HEK293 (cell line): ENCODE measurements around the gene TMC5.

Source experiments
- CTCF ChIA-PET: fragments of 350-600 bp; formaldehyde crosslinking; extraction: SDS; loops from one replicate; lab custom pipeline; 2021; ENCODE audit warnings: antibody characterized with exemption; lab: Yijun Ruan, JAX
- POLR2A ChIA-PET: fragments of 300-600 bp; formaldehyde crosslinking; extraction: SDS; loops from one replicate; lab custom pipeline; 2020; ENCODE audit warnings: antibody characterized with exemption, inconsistent platforms; lab: Yijun Ruan, JAX
- H3K27ac ChIP-seq: fragments of 200-500 bp; sonication (Bioruptor generic); 2 replicates; pipeline ENCODE4 v1.5.1; 2014; ENCODE audit warnings: low read depth, low read length, control low read depth, inconsistent platforms; ENCODE audit errors: extremely low read depth
- H3K36me3 ChIP-seq, 2 experiments: fragments of 200-500 bp in 1 of 2; sonication (Bioruptor generic) in 1 of 2; 1 replicate in 1 of 2; 2 replicates in 1 of 2; pipeline ENCODE4 v1.5.1; 2014 to 2017; ENCODE audit warnings: inconsistent platforms in 2 of 2, low read length in 2 of 2; ENCODE audit not compliant: control insufficient read depth in 2 of 2, insufficient read depth in 1 of 2
- H3K4me1 ChIP-seq: fragments of 200-500 bp; sonication (Bioruptor generic); 2 replicates; pipeline ENCODE4 v1.5.1; 2014; ENCODE audit warnings: mild to moderate bottlenecking, low read length, inconsistent platforms; ENCODE audit not compliant: control insufficient read depth, insufficient read depth
- H3K4me3 ChIP-seq: 2 replicates; pipeline ENCODE4 v1.5.1; 2011; ENCODE audit warnings: low read depth, mild to moderate bottlenecking, control low read depth, low read length, moderate library complexity
- H3K9me3 ChIP-seq: fragments of 200-500 bp; sonication (Bioruptor generic); 2 replicates; pipeline ENCODE4 v1.5.1; 2014; ENCODE audit warnings: low read depth, low read length, inconsistent platforms; ENCODE audit not compliant: control insufficient read depth, insufficient read depth
- BCL11A ChIP-seq: fragments of 450-650 bp; formaldehyde crosslinking; IDR thresholded peaks from 2 replicates; pipeline ENCODE4 v1.5.1; 2016; ENCODE audit warnings: low read depth, missing biosample characterization, missing genetic modification characterization
- HOXA7 ChIP-seq: sonication (generic); formaldehyde crosslinking; IDR thresholded peaks from 2 replicates; pipeline ENCODE4 v1.8.1; 2022; ENCODE audit warnings: missing genetic modification reagents, borderline replicate concordance
- INSM2 ChIP-seq: fragments of 450-650 bp; formaldehyde crosslinking; IDR thresholded peaks from 2 replicates; pipeline ENCODE4 v1.5.1; 2016; ENCODE audit warnings: missing biosample characterization, missing genetic modification characterization
- KLF10 ChIP-seq: fragments of 450-650 bp; IDR thresholded peaks from 2 replicates; pipeline ENCODE4 v1.5.1; 2018; ENCODE audit warnings: missing biosample characterization, mild to moderate bottlenecking, missing genetic modification characterization
- KLF7 ChIP-seq: fragments of 450-650 bp; formaldehyde crosslinking; IDR thresholded peaks from 2 replicates; pipeline ENCODE4 v1.5.1; 2016; ENCODE audit warnings: missing biosample characterization, missing genetic modification characterization, borderline replicate concordance
- PRDM1 ChIP-seq: fragments of 450-650 bp; formaldehyde crosslinking; IDR thresholded peaks from 2 replicates; pipeline ENCODE4; 2016; ENCODE audit warnings: missing biosample characterization, missing genetic modification characterization
- PRDM4 ChIP-seq: fragments of 450-650 bp; formaldehyde crosslinking; IDR thresholded peaks from 2 replicates; pipeline ENCODE4 v1.5.1; 2017; ENCODE audit warnings: missing biosample characterization, missing genetic modification characterization
- REST ChIP-seq: fragments of 450-650 bp; formaldehyde crosslinking; IDR thresholded peaks from 2 replicates; pipeline ENCODE4 v1.5.1; 2016; ENCODE audit warnings: missing biosample characterization, missing genetic modification characterization
- SCRT1 ChIP-seq: fragments of 450-650 bp; formaldehyde crosslinking; IDR thresholded peaks from 2 replicates; pipeline ENCODE4 v1.5.1; 2016; ENCODE audit warnings: missing biosample characterization, missing genetic modification characterization, borderline replicate concordance
- SETDB1 ChIP-seq: IDR thresholded peaks from one replicate; pipeline ENCODE4 v1.6.1; 2017; ENCODE audit warnings: mild to moderate bottlenecking, low read length, moderate library complexity, mixed read lengths; ENCODE audit not compliant: insufficient read length
- ZBTB17 ChIP-seq: fragments of 450-650 bp; formaldehyde crosslinking; IDR thresholded peaks from 2 replicates; pipeline ENCODE4 v1.5.1; 2016; ENCODE audit warnings: missing biosample characterization, missing genetic modification characterization
- ZBTB26 ChIP-seq: fragments of 450-650 bp; formaldehyde crosslinking; optimal IDR thresholded peaks from 2 replicates; pipeline ENCODE3; 2016; ENCODE audit warnings: missing biosample characterization, mild to moderate bottlenecking, missing genetic modification characterization
- ZNF10 ChIP-seq: fragments of 450-650 bp; formaldehyde crosslinking; IDR thresholded peaks from 2 replicates; pipeline ENCODE4 v1.5.1; 2017; ENCODE audit warnings: missing biosample characterization, missing genetic modification characterization
- ZNF138 ChIP-seq: fragments of 450-650 bp; formaldehyde crosslinking; IDR thresholded peaks from 2 replicates; pipeline ENCODE4 v1.5.1; 2016; ENCODE audit warnings: missing biosample characterization, missing genetic modification characterization, borderline replicate concordance
- ZNF169 ChIP-seq: fragments of 450-650 bp; formaldehyde crosslinking; IDR thresholded peaks from 2 replicates; pipeline ENCODE4 v1.5.1; 2016; ENCODE audit warnings: missing biosample characterization, missing genetic modification characterization
- ZNF19 ChIP-seq: fragments of 450-650 bp; formaldehyde crosslinking; IDR thresholded peaks from 2 replicates; pipeline ENCODE4; 2016; ENCODE audit warnings: missing biosample characterization, missing genetic modification characterization, low read depth
- ZNF221 ChIP-seq: fragments of 450-650 bp; formaldehyde crosslinking; IDR thresholded peaks from 2 replicates; pipeline ENCODE4 v1.5.1; 2017; ENCODE audit warnings: missing biosample characterization, missing genetic modification characterization, borderline replicate concordance
- ZNF311 ChIP-seq: fragments of 450-650 bp; formaldehyde crosslinking; IDR thresholded peaks from 2 replicates; pipeline ENCODE4 v1.5.1; 2017; ENCODE audit warnings: missing biosample characterization, missing genetic modification characterization, borderline replicate concordance
- ZNF366 ChIP-seq: fragments of 450-650 bp; formaldehyde crosslinking; conservative IDR thresholded peaks from 2 replicates; pipeline ENCODE4 v1.5.1; 2016; ENCODE audit warnings: missing biosample characterization, missing genetic modification characterization
- ZNF473 ChIP-seq: fragments of 450-650 bp; formaldehyde crosslinking; IDR thresholded peaks from 2 replicates; pipeline ENCODE4 v1.5.1; 2017; ENCODE audit warnings: missing biosample characterization, missing genetic modification characterization
- ZNF514 ChIP-seq: fragments of 450-650 bp; formaldehyde crosslinking; IDR thresholded peaks from 2 replicates; pipeline ENCODE4 v1.5.1; 2016; ENCODE audit warnings: missing biosample characterization, missing genetic modification characterization
- ZNF530 ChIP-seq: fragments of 450-650 bp; formaldehyde crosslinking; IDR thresholded peaks from 2 replicates; pipeline ENCODE4 v1.5.1; 2016; ENCODE audit warnings: low read depth, missing biosample characterization, missing genetic modification characterization
- ZNF549 ChIP-seq: fragments of 450-650 bp; IDR thresholded peaks from 2 replicates; pipeline ENCODE4 v1.5.1; 2018; ENCODE audit warnings: missing biosample characterization, missing genetic modification characterization, mild to moderate bottlenecking, inconsistent platforms, moderate library complexity
- ZNF626 ChIP-seq: fragments of 450-650 bp; sonication (Bioruptor Pico); formaldehyde crosslinking; IDR thresholded peaks from 2 replicates; pipeline ENCODE4 v1.5.1; 2018; ENCODE audit warnings: missing biosample characterization, missing genetic modification characterization, inconsistent platforms
- ZNF785 ChIP-seq: fragments of 450-650 bp; formaldehyde crosslinking; IDR thresholded peaks from 2 replicates; pipeline ENCODE4 v1.5.1; 2016; ENCODE audit warnings: missing biosample characterization, missing genetic modification characterization

The TMC5 gene

GRCh38 chr16:19438739-19439138, 21.1 kb downstream of the TMC5 start:
- H3K27ac ChIP-seq: no peak overlapping the region
- no peaks in the 10 kb centered on the region for H3K4me1 ChIP-seq
- CTCF ChIA-PET: no interaction called here
- TF ChIP-seq KLF10 (no peak), HOXA7 (CRISPR knock-in tag) (no peak), ZNF311 (tag by site-specific recombination) (no peak), SCRT1 (no peak), BCL11A (no peak), REST (tag by site-specific recombination) (no peak), SETDB1 (no peak), PRDM1 (no peak), ZNF10 (tag by site-specific recombination) (no peak), ZNF626 (tag by site-specific recombination) (no peak), ZNF221 (tag by site-specific recombination) (no peak), ZNF169 (tag by site-specific recombination) (no peak), ZBTB26 (no peak), ZNF785 (no peak), ZNF473 (no peak), ZNF530 (tag by site-specific recombination) (no peak)
- TF ChIP-seq, all 188 proteins: peak for 0
- no peaks in the 10 kb centered on the region for H3K9me3 ChIP-seq
- POLR2A ChIA-PET: no interaction called here
- no peak overlapping the region for H3K4me3 ChIP-seq
- no peaks in the 10 kb centered on the region for H3K36me3 ChIP-seq

- POLR2A ChIA-PET: interaction anchor here (0.7 kb wide), 1 partner anchor 11 kb away, joined by 3 read pairs; no protein-coding TSS in a partner anchor
- no peak overlapping the region for H3K4me3 ChIP-seq
- H3K9me3 ChIP-seq: no peaks in the 10 kb centered on the region
- H3K27ac ChIP-seq: no peak overlapping the region
- H3K4me1 ChIP-seq: no peaks in the 10 kb centered on the region
- CTCF ChIA-PET: no interaction called here
- no peaks in the 10 kb centered on the region for H3K36me3 ChIP-seq
- no peak for TF ChIP-seq KLF7 (tag by site-specific recombination)
Measured at GRCh38 chr16:19439483-19439882, 21.8 kb downstream of the TMC5 start.

- Histone ChIP-seq H3K4me1 (no peaks in the 10 kb centered on the region), H3K36me3 (no peaks in the 10 kb centered on the region), H3K4me3 (no peak overlapping the region), H3K9me3 (no peaks in the 10 kb centered on the region), H3K27ac (no peak overlapping the region)
- CTCF ChIA-PET: no interaction called here
- POLR2A ChIA-PET: no interaction called here
- TF ChIP-seq PRDM4 (tag by site-specific recombination) (no peak), ZNF19 (no peak), ZNF366 (tag by site-specific recombination) (peak; percentile 96), ZNF530 (tag by site-specific recombination) (no peak), ZNF549 (tag by site-specific recombination) (no peak), INSM2 (tag by site-specific recombination) (no peak), ZBTB17 (tag by site-specific recombination) (peak; percentile 95), ZNF514 (no peak), ZNF138 (no peak)
Measured at GRCh38 chr16:19443659-19444058, 26.0 kb downstream of the TMC5 start.
